HepG2 (cell line): ENCODE results near the gene IMPG2.

Experiments used
- ASH2L ChIP-seq: fragments of 300-600, 200-600 bp; sonication (generic); IDR thresholded peaks from 2 replicates; pipeline ENCODE4 v1.7.0; 2017; ENCODE audit warnings: low read depth, mild to moderate bottlenecking, moderate library complexity, mixed read lengths, low read length; ENCODE audit not compliant: insufficient read length
- CREB1 ChIP-seq, 2 experiments: fragments of 450-650 bp in 1 of 2; IDR thresholded peaks; 2 replicates each; pipeline ENCODE4 v1.6.1; 2016 to 2017; ENCODE audit warnings: control low read depth in 1 of 2, mild to moderate bottlenecking in 1 of 2, missing compliant biosample characterization in 1 of 2, missing genetic modification characterization in 1 of 2
- GABPA ChIP-seq, 2 experiments: IDR thresholded peaks; 2 replicates each; pipeline ENCODE4 v1.6.1; 2011 to 2016; ENCODE audit warnings: low read depth in 2 of 2, low read length in 1 of 2, missing biosample characterization in 1 of 2, missing genetic modification characterization in 1 of 2
- JUND ChIP-seq: sonication (generic); formaldehyde crosslinking; IDR thresholded peaks from 2 replicates; pipeline ENCODE4 v1.8.0; 2022; ENCODE audit warnings: mild to moderate bottlenecking, missing genetic modification reagents
- MTF1 ChIP-seq: sonication (generic); formaldehyde crosslinking; IDR thresholded peaks from 2 replicates; pipeline ENCODE4 v1.5.0; 2020; ENCODE audit warnings: missing genetic modification reagents
- NBN ChIP-seq: fragments of 450-650 bp; conservative IDR thresholded peaks from 2 replicates; pipeline ENCODE4 v1.6.1; 2017
- NFYB ChIP-seq: sonication (generic); formaldehyde crosslinking; IDR thresholded peaks from 2 replicates; pipeline ENCODE4 v1.4.0; 2020; ENCODE audit warnings: missing genetic modification reagents
- PHB2 ChIP-seq: fragments of 450-650 bp; IDR thresholded peaks from 2 replicates; pipeline ENCODE4 v1.6.1; 2018; ENCODE audit not compliant: partially characterized antibody
- RARA ChIP-seq: IDR thresholded peaks from 2 replicates; pipeline ENCODE4 v1.6.1; 2016; ENCODE audit warnings: missing genetic modification reagents, missing compliant biosample characterization
- SKIL ChIP-seq: sonication (generic); formaldehyde crosslinking; IDR thresholded peaks from 2 replicates; pipeline ENCODE4 v1.8.0; 2022; ENCODE audit warnings: missing genetic modification reagents, mild to moderate bottlenecking, moderate library complexity, borderline replicate concordance
- TF ChIP-seq, protein P1 (sequence below): sonication (generic); formaldehyde crosslinking; IDR thresholded peaks from 2 replicates; pipeline ENCODE4 v1.5.0; 2020; ENCODE audit warnings: mild to moderate bottlenecking, missing genetic modification reagents, moderate library complexity

DNA sequence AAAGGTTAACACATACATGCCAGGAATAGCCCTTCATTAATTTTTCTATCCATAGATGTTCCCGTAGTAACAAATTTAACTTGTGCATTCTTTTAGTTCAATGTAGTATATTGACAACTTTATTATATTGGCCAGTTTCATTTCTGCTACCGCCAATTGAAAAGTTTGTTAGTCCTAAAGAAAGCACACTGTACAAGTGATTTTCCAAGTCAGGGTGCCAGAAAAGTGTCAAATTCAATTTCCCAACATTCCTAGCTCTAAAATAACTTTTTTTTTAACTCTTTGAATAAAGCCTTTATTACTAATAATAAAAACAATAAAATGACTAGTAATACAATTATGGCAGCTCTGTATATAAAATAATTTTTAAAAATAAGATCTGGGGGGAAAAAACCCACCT is 68.9 kb downstream of the IMPG2 start:
- TF ChIP-seq PHB2 (no peak), CREB1 (IDR thresholded peaks at IDR 0.05) (no peak), CREB1 (CRISPR knock-in tag; IDR thresholded peaks at IDR 0.05) (no peak), SKIL (CRISPR knock-in tag) (no peak), MTF1 (CRISPR knock-in tag) (no peak), JUND (CRISPR knock-in tag) (no peak), RARA (no peak), GABPA (IDR thresholded peaks at IDR 0.05; ENCODE audit: low read depth, low read length) (no peak), GABPA (CRISPR knock-in tag; IDR thresholded peaks at IDR 0.05; ENCODE audit: low read depth) (no peak), NFYB (CRISPR knock-in tag) (no peak), ASH2L (no peak), NBN (no peak)
- TF ChIP-seq, protein P1, sequence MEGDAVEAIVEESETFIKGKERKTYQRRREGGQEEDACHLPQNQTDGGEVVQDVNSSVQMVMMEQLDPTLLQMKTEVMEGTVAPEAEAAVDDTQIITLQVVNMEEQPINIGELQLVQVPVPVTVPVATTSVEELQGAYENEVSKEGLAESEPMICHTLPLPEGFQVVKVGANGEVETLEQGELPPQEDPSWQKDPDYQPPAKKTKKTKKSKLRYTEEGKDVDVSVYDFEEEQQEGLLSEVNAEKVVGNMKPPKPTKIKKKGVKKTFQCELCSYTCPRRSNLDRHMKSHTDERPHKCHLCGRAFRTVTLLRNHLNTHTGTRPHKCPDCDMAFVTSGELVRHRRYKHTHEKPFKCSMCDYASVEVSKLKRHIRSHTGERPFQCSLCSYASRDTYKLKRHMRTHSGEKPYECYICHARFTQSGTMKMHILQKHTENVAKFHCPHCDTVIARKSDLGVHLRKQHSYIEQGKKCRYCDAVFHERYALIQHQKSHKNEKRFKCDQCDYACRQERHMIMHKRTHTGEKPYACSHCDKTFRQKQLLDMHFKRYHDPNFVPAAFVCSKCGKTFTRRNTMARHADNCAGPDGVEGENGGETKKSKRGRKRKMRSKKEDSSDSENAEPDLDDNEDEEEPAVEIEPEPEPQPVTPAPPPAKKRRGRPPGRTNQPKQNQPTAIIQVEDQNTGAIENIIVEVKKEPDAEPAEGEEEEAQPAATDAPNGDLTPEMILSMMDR (CRISPR knock-in tag): no peak
